ENCODE results near the gene S100A6. TPM values are rescaled to one million over a fixed set of nuclear protein-coding genes. Genes with fewer than 3 reads are reported as not detected.

The S100A6 gene
- total and polyA plus RNA-seq, 4 donors: 5.7 to 124 (median 28.7) TPM

GRCh38 chr1:153536671-153537375, 1.0 kb upstream of the S100A6 start:
- WGBS: 85% methylated on average over 9 of the region's 9 CpGs
- TF ChIP-seq EGR1 (IDR thresholded peaks at IDR 0.05; ENCODE audit: low read depth in 2 of 2) (no peak), FOXA2 (IDR thresholded peaks at IDR 0.05) (no peak), RXRA (IDR thresholded peaks at IDR 0.05) (no peak), HNF4A (conservative IDR thresholded peaks at IDR 0.05) (no peak), MAX (IDR thresholded peaks at IDR 0.05) (no peak), CTCF (IDR thresholded peaks at IDR 0.05; ENCODE audit: low read depth, low read length, missing input control) (no peak), SP1 (IDR thresholded peaks at IDR 0.05) (no peak), JUND (IDR thresholded peaks at IDR 0.05) (no peak), FOXA1 (IDR thresholded peaks at IDR 0.05) (no peak), ATF3 (IDR thresholded peaks at IDR 0.05) (no peak), ZBTB33 (IDR thresholded peaks at IDR 0.05) (no peak), TAF1 (conservative IDR thresholded peaks at IDR 0.05) (no peak), NR2F2 (IDR thresholded peaks at IDR 0.05) (no peak), RAD21 (IDR thresholded peaks at IDR 0.05) (no peak), REST (IDR thresholded peaks at IDR 0.05) (no peak), HNF4G (IDR thresholded peaks at IDR 0.05) (no peak), GABPA (IDR thresholded peaks at IDR 0.05 in 1 of 2, conservative IDR thresholded peaks at IDR 0.05 in 1 of 2) (no peak), YY1 (IDR thresholded peaks at IDR 0.05) (no peak)
- DNase-seq (ENCODE audit: low spot score): no peak
- Histone ChIP-seq H3K27ac (ENCODE audit: low read depth in 1 of 2, low read length in 2 of 2) (peak overlapping the region; percentile 13 to 70), H3K4me3 (ENCODE audit: low read depth in 1 of 3, low read length in 3 of 3) (no peak overlapping the region), H3K9me3 (ENCODE audit: control insufficient read depth in 4 of 4, low read length in 3 of 4) (no peaks in the 10 kb centered on the region), H3K27me3 (ENCODE audit: control insufficient read depth in 4 of 4, insufficient read depth in 4 of 4, low read length in 3 of 4) (peaks cover 0 to 2% (median under 1%) of the 10 kb centered on the region in 4 donors), H3K4me1 (ENCODE audit: control insufficient read depth in 4 of 4, insufficient read depth in 4 of 4, low read length in 3 of 4) (peaks cover 0 to 4% (median 2%) of the 10 kb centered on the region in 4 donors), H3K9ac (ENCODE audit: low read depth in 1 of 2, low read length in 2 of 2) (no peak overlapping the region), H3K36me3 (ENCODE audit: control insufficient read depth in 4 of 4, insufficient read depth in 3 of 4, low read depth in 1 of 4, low read length in 3 of 4) (no peaks in the 10 kb centered on the region)

Data from liver (tissue), 9 donors.